ENCODE results near the gene MB21D2.

MB21D2 gene

DNA sequence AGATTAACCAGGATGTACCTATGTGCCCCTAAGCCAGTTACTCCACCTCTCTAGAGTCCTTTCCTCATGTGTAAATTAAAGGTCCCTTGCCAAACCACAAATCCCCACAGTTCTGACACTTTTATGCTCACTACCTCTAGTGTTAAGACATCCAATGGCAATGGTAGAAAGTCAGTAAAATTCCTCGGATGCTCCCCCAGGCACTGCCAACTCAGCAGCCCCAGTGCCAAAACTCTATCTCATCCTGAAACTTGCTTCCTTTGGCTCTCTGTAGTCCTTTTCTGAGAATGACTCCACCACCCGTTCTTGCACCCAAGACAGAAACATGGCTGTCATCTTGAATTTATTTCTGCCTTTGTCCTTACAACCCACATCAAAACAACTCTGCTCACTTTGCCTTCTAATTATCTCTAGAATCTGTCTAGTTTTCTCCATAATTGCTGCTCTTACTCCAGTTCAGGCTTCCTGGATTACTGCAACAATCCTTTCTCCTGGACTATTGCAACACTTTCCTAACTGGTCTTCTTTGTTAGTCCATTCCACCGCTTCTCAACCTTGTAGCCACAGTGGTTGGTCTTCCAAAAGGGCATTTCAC is 41.6 kb downstream of the MB21D2 start:
- H3K36me3 ChIP-seq (ENCODE audit: control insufficient read depth in 4 of 4, insufficient read depth in 4 of 4, low read length in 3 of 4) = no peaks in the 10 kb centered on the region
- no peak overlapping the region for H3K4me3 ChIP-seq (ENCODE audit: control insufficient read depth in 1 of 7, extremely low read depth in 1 of 7, insufficient read depth in 4 of 7, low read depth in 2 of 7, low read length in 6 of 7)
- POLR2A ChIA-PET = no interaction called here
- no peak for DNase-seq
- no peaks in the 10 kb centered on the region for H3K27me3 ChIP-seq (replicated peaks in 2 of 5; ENCODE audit: control insufficient read depth in 4 of 5, insufficient read depth in 5 of 5, low read length in 4 of 5)
- H3K4me1 ChIP-seq (ENCODE audit: control extremely low read depth in 1 of 4, control insufficient read depth in 4 of 4, insufficient read depth in 4 of 4, low read length in 3 of 4) = no peaks in the 10 kb centered on the region
- no peak overlapping the region for H3K27ac ChIP-seq (ENCODE audit: insufficient read depth in 1 of 2, low read depth in 1 of 2, low read length in 2 of 2, poor library complexity in 1 of 2, severe bottlenecking in 2 of 2)
- CTCF ChIA-PET = no interaction called here
- 77% methylated on average over 3 of the region's 3 CpGs for WGBS (ENCODE audit: insufficient coverage)
- H3K9me3 ChIP-seq (ENCODE audit: control extremely low read depth in 1 of 5, control insufficient read depth in 4 of 5, insufficient read depth in 2 of 5, low read depth in 1 of 5, low read length in 4 of 5) = peaks cover 0 to 3% (median 0%) of the 10 kb centered on the region in 5 experiments

DNA sequence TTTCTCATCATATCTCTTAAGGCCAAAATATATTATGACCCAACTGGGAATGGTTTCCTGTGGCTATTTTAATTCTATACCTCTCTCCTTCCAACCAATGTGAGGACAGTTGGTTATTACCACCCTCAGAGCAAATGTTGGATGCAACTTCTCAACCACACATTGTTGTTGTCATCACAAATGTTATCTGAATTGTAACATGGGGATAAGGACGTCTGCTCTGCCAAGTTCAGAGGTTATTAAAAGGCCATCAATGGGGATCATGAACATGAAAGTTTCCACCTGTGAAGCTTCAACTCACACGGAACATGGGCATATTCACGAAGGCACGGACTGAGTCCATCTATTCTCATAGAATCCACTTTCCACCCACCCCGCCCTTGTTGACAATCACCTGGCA is 46.8 kb downstream of the MB21D2 start:
- H3K27me3 ChIP-seq (replicated peaks in 2 of 5; ENCODE audit: control insufficient read depth in 4 of 5, insufficient read depth in 5 of 5, low read length in 4 of 5) = no peaks in the 10 kb centered on the region
- no peaks in the 10 kb centered on the region for H3K36me3 ChIP-seq (ENCODE audit: control insufficient read depth in 4 of 4, insufficient read depth in 4 of 4, low read length in 3 of 4)
- 92% methylated on average over 2 of the region's 5 CpGs for WGBS (ENCODE audit: insufficient coverage)
- CTCF ChIA-PET = interaction anchor here (0.5 to 1.5 kb wide), 2 partner anchors 13 to 360 kb away, joined by 3 read pairs; no protein-coding TSS in a partner anchor
- no peak overlapping the region for H3K4me3 ChIP-seq (ENCODE audit: control insufficient read depth in 1 of 7, extremely low read depth in 1 of 7, insufficient read depth in 4 of 7, low read depth in 2 of 7, low read length in 6 of 7)
- DNase-seq = no peak
- no peak overlapping the region for H3K27ac ChIP-seq (ENCODE audit: insufficient read depth in 1 of 2, low read depth in 1 of 2, low read length in 2 of 2, poor library complexity in 1 of 2, severe bottlenecking in 2 of 2)
- POLR2A ChIA-PET = no interaction called here
- H3K9me3 ChIP-seq (ENCODE audit: control extremely low read depth in 1 of 5, control insufficient read depth in 4 of 5, insufficient read depth in 2 of 5, low read depth in 1 of 5, low read length in 4 of 5) = no peaks in the 10 kb centered on the region
- no peaks in the 10 kb centered on the region for H3K4me1 ChIP-seq (ENCODE audit: control extremely low read depth in 1 of 4, control insufficient read depth in 4 of 4, insufficient read depth in 4 of 4, low read length in 3 of 4)

- H3K36me3 ChIP-seq (ENCODE audit: control insufficient read depth in 4 of 4, insufficient read depth in 4 of 4, low read length in 3 of 4) = no peaks in the 10 kb centered on the region
- no peaks in the 10 kb centered on the region for H3K27me3 ChIP-seq (replicated peaks in 2 of 5; ENCODE audit: control insufficient read depth in 4 of 5, insufficient read depth in 5 of 5, low read length in 4 of 5)
- H3K9me3 ChIP-seq (ENCODE audit: control extremely low read depth in 1 of 5, control insufficient read depth in 4 of 5, insufficient read depth in 2 of 5, low read depth in 1 of 5, low read length in 4 of 5) = no peaks in the 10 kb centered on the region
- 83% methylated on average over 1 of the region's 4 CpGs for WGBS (ENCODE audit: insufficient coverage)
- H3K27ac ChIP-seq (ENCODE audit: insufficient read depth in 1 of 2, low read depth in 1 of 2, low read length in 2 of 2, poor library complexity in 1 of 2, severe bottlenecking in 2 of 2) = no peak overlapping the region
- CTCF ChIA-PET = no interaction called here
- no peak for DNase-seq
- no peaks in the 10 kb centered on the region for H3K4me1 ChIP-seq (ENCODE audit: control extremely low read depth in 1 of 4, control insufficient read depth in 4 of 4, insufficient read depth in 4 of 4, low read length in 3 of 4)
- POLR2A ChIA-PET = interaction anchor here (0.6 kb wide), 1 partner anchor 48 kb away, joined by 4 read pairs; no protein-coding TSS in a partner anchor
- no peak overlapping the region for H3K4me3 ChIP-seq (ENCODE audit: control insufficient read depth in 1 of 7, extremely low read depth in 1 of 7, insufficient read depth in 4 of 7, low read depth in 2 of 7, low read length in 6 of 7)
Measured at GRCh38 chr3:192869131-192870031, 48.3 kb downstream of the MB21D2 start.

GRCh38 chr3:192867645-192868044 is 50.0 kb downstream of the MB21D2 start:
- WGBS (ENCODE audit: insufficient coverage) = 98% methylated on average over 3 of the region's 4 CpGs

DNA sequence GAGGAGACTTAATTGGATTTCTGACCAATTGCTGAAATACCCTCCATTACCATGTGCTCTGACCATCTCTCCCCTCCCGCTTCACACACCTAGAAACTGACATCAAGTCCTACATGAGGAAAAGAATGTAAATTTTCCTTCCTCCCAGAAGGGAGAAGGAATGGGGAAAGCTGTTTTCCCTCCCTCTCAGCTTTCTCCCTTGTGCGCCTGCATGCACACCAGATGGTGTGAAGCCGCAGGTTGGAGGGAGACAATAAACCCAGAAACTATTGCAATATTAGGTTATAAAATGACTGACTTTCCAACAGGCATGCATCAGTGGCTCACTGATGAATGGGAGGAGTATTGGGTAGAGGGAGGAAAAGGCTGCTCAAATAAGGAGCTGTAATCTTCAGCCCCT is 50.9 kb downstream of the MB21D2 start:
- ChIA-PET POLR2A (no interaction called here), CTCF (no interaction called here)
- no CpG with 5 or more reads among the region's 3 CpGs for WGBS (ENCODE audit: insufficient coverage)
- no peak overlapping the region for H3K4me3 ChIP-seq (ENCODE audit: control insufficient read depth in 1 of 7, extremely low read depth in 1 of 7, insufficient read depth in 4 of 7, low read depth in 2 of 7, low read length in 6 of 7)
- no peaks in the 10 kb centered on the region for H3K36me3 ChIP-seq (ENCODE audit: control insufficient read depth in 4 of 4, insufficient read depth in 4 of 4, low read length in 3 of 4)
- DNase-seq = no peak
- no peaks in the 10 kb centered on the region for H3K4me1 ChIP-seq (ENCODE audit: control extremely low read depth in 1 of 4, control insufficient read depth in 4 of 4, insufficient read depth in 4 of 4, low read length in 3 of 4)
- no peaks in the 10 kb centered on the region for H3K27me3 ChIP-seq (replicated peaks in 2 of 5; ENCODE audit: control insufficient read depth in 4 of 5, insufficient read depth in 5 of 5, low read length in 4 of 5)
- no peak overlapping the region for H3K27ac ChIP-seq (ENCODE audit: insufficient read depth in 1 of 2, low read depth in 1 of 2, low read length in 2 of 2, poor library complexity in 1 of 2, severe bottlenecking in 2 of 2)
- no peaks in the 10 kb centered on the region for H3K9me3 ChIP-seq (ENCODE audit: control extremely low read depth in 1 of 5, control insufficient read depth in 4 of 5, insufficient read depth in 2 of 5, low read depth in 1 of 5, low read length in 4 of 5)

More at GRCh38 chr3:192867645-192868044, 50.0 kb downstream of the MB21D2 start:
- no peaks in the 10 kb centered on the region for H3K4me1 ChIP-seq (ENCODE audit: control extremely low read depth in 1 of 4, control insufficient read depth in 4 of 4, insufficient read depth in 4 of 4, low read length in 3 of 4)
- H3K27ac ChIP-seq (ENCODE audit: insufficient read depth in 1 of 2, low read depth in 1 of 2, low read length in 2 of 2, poor library complexity in 1 of 2, severe bottlenecking in 2 of 2) = no peak overlapping the region
- H3K36me3 ChIP-seq (ENCODE audit: control insufficient read depth in 4 of 4, insufficient read depth in 4 of 4, low read length in 3 of 4) = no peaks in the 10 kb centered on the region
- CTCF ChIA-PET = no interaction called here
- no peak overlapping the region for H3K4me3 ChIP-seq (ENCODE audit: control insufficient read depth in 1 of 7, extremely low read depth in 1 of 7, insufficient read depth in 4 of 7, low read depth in 2 of 7, low read length in 6 of 7)
- no peak for DNase-seq
- no peaks in the 10 kb centered on the region for H3K27me3 ChIP-seq (replicated peaks in 2 of 5; ENCODE audit: control insufficient read depth in 4 of 5, insufficient read depth in 5 of 5, low read length in 4 of 5)
- POLR2A ChIA-PET = no interaction called here
- H3K9me3 ChIP-seq (ENCODE audit: control extremely low read depth in 1 of 5, control insufficient read depth in 4 of 5, insufficient read depth in 2 of 5, low read depth in 1 of 5, low read length in 4 of 5) = no peaks in the 10 kb centered on the region

DNA sequence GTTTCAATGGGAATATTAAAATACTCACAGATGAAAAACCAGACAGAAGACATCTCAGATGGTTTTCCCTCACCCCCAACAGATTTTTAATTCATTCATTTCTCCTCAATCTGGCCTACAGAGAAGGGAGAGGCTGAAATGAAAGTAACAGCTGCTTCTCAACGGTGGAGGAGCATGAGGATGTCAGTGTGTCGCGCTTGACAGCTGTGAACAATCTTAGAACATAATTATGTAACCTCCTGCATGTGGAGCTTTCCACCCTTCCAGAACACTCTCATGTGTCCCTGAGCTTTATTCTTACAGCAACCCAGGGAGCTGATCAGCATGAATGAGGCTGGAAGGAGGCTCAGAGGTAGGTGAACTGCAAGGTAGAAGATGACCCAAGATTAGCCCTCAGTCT is 52.7 kb downstream of the MB21D2 start:
- H3K4me1 ChIP-seq (ENCODE audit: control extremely low read depth in 1 of 4, control insufficient read depth in 4 of 4, insufficient read depth in 4 of 4, low read length in 3 of 4) = no peaks in the 10 kb centered on the region
- H3K27ac ChIP-seq (ENCODE audit: insufficient read depth in 1 of 2, low read depth in 1 of 2, low read length in 2 of 2, poor library complexity in 1 of 2, severe bottlenecking in 2 of 2) = no peak overlapping the region
- no CpG with 5 or more reads among the region's 3 CpGs for WGBS (ENCODE audit: insufficient coverage)
- CTCF ChIA-PET = no interaction called here
- no peaks in the 10 kb centered on the region for H3K9me3 ChIP-seq (ENCODE audit: control extremely low read depth in 1 of 5, control insufficient read depth in 4 of 5, insufficient read depth in 2 of 5, low read depth in 1 of 5, low read length in 4 of 5)
- H3K4me3 ChIP-seq (ENCODE audit: control insufficient read depth in 1 of 7, extremely low read depth in 1 of 7, insufficient read depth in 4 of 7, low read depth in 2 of 7, low read length in 6 of 7) = no peak overlapping the region
- POLR2A ChIA-PET = interaction anchor here (0.6 kb wide), 1 partner anchor 53 kb away, joined by 3 read pairs; the partner anchor contains the start of gene MB21D2
- DNase-seq = no peak
- H3K36me3 ChIP-seq (ENCODE audit: control insufficient read depth in 4 of 4, insufficient read depth in 4 of 4, low read length in 3 of 4) = no peaks in the 10 kb centered on the region
- H3K27me3 ChIP-seq (replicated peaks in 2 of 5; ENCODE audit: control insufficient read depth in 4 of 5, insufficient read depth in 5 of 5, low read length in 4 of 5) = no peaks in the 10 kb centered on the region

GRCh38 chr3:192863091-192863420 is 54.6 kb downstream of the MB21D2 start:
- Histone ChIP-seq H3K27ac (ENCODE audit: insufficient read depth in 1 of 2, low read depth in 1 of 2, low read length in 2 of 2, poor library complexity in 1 of 2, severe bottlenecking in 2 of 2) (no peak overlapping the region), H3K36me3 (ENCODE audit: control insufficient read depth in 4 of 4, insufficient read depth in 4 of 4, low read length in 3 of 4) (no peaks in the 10 kb centered on the region), H3K9me3 (ENCODE audit: control extremely low read depth in 1 of 5, control insufficient read depth in 4 of 5, insufficient read depth in 2 of 5, low read depth in 1 of 5, low read length in 4 of 5) (no peaks in the 10 kb centered on the region), H3K27me3 (replicated peaks in 2 of 5; ENCODE audit: control insufficient read depth in 4 of 5, insufficient read depth in 5 of 5, low read length in 4 of 5) (no peaks in the 10 kb centered on the region), H3K4me3 (ENCODE audit: control insufficient read depth in 1 of 7, extremely low read depth in 1 of 7, insufficient read depth in 4 of 7, low read depth in 2 of 7, low read length in 6 of 7) (no peak overlapping the region), H3K4me1 (ENCODE audit: control extremely low read depth in 1 of 4, control insufficient read depth in 4 of 4, insufficient read depth in 4 of 4, low read length in 3 of 4) (no peaks in the 10 kb centered on the region)
- DNase-seq = no peak
- ChIA-PET POLR2A (no interaction called here), CTCF (no interaction called here)
- no CpG with 5 or more reads among the region's 4 CpGs for WGBS (ENCODE audit: insufficient coverage)

Measured in common myeloid progenitor, CD34-positive (primary cell).